Stimulated activated naive B cell treated with anti-CD40 and anti-IgM and Interleukin-4, amounts not matched to agents 10 μg/mL and 1 μg/mL and 100 μg/mL, for 72 hours (primary cell): Measurements from ENCODE around the gene HCFC1.
"Not testable (repeated sequence)": the region's sequence is repeated elsewhere in the genome, so short reads cannot be mapped to it uniquely, and the experiment has no call there.

Source experiments
- ATAC-seq, 2 donors: fragments of 150-1000 bp; cut with Tn5 transposase; replicated peaks; 2 replicates each; pipeline ENCODE4 v1.10.0; 2021; ENCODE audit warnings: moderate library complexity in 1 of 2
- DNase-seq: peaks from one replicate; pipeline ENCODE4 v3.0.0; 2021
- H3K27ac Mint-ChIP-seq: one replicate; pipeline ENCODE4 v1.8.0; 2022; ENCODE audit warnings: mild to moderate bottlenecking, mixed read lengths
- H3K27me3 Mint-ChIP-seq, 2 donors: one replicate each; pipeline ENCODE4 v1.8.0; 2022; ENCODE audit warnings: mixed read lengths in 2 of 2
- H3K36me3 Mint-ChIP-seq, 2 donors: one replicate each; pipeline ENCODE4 v1.8.0; 2022; ENCODE audit warnings: mixed read lengths in 2 of 2, mild to moderate bottlenecking in 1 of 2
- H3K4me1 Mint-ChIP-seq, 2 donors: one replicate each; pipeline ENCODE4 v1.8.0; 2022; ENCODE audit warnings: mixed read lengths in 2 of 2, mild to moderate bottlenecking in 1 of 2
- H3K4me3 Mint-ChIP-seq, 2 donors: one replicate each; pipeline ENCODE4 v1.8.0; 2022; ENCODE audit warnings: mild to moderate bottlenecking in 2 of 2, mixed read lengths in 2 of 2, moderate library complexity in 1 of 2
- H3K9me3 Mint-ChIP-seq, 2 donors: one replicate each; pipeline ENCODE4 v1.8.0; 2022; ENCODE audit warnings: mixed read lengths in 2 of 2, mild to moderate bottlenecking in 1 of 2

HCFC1 gene

GRCh38 chrX:153993978-153994377 lies 22.4 kb upstream of the HCFC1 start:
- Mint-ChIP-seq H3K27ac (no peak overlapping the region), H3K27me3 (peaks cover 0 to 3% of the 10 kb centered on the region in 2 donors), H3K36me3 (no peaks in the 10 kb centered on the region), H3K9me3 (peaks cover 0 to 5% of the 10 kb centered on the region in 2 donors), H3K4me3 (no peak overlapping the region), H3K4me1 (no peaks in the 10 kb centered on the region)
- DNase-seq: no peak
- ATAC-seq: no peak

- ATAC-seq (no peak), DNase-seq (no peak)
- Mint-ChIP-seq H3K9me3 (peaks cover 0 to 5% of the 10 kb centered on the region in 2 donors), H3K36me3 (no peaks in the 10 kb centered on the region), H3K27me3 (peaks cover 0 to 3% of the 10 kb centered on the region in 2 donors), H3K4me1 (no peaks in the 10 kb centered on the region), H3K27ac (no peak overlapping the region), H3K4me3 (no peak overlapping the region)
These were observed 21.5 kb upstream of the HCFC1 start for GRCh38 chrX:153993079-153993478.

DNA sequence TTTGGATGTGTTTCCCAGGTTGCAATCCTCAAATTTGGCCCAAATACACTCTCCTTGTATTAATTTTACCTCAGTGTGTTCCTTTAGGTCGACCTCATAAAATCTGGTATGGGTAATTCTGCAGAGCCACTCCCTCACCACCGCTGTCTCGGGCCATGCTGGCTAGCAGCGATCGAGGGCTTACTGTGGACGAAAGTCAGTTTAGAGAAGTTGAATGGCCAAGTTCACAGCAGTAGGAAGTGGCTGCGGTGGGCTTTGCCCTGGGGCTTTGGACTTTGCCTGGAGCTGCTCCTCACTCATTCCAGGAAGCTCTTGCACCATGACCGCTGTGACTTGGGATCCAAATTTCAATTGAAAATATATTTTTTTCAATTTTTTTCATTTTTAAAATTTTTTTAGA lies 20.6 kb upstream of the HCFC1 start:
- no peak for ATAC-seq
- H3K9me3 Mint-ChIP-seq: peaks cover 0 to 5% of the 10 kb centered on the region in 2 donors
- H3K27ac Mint-ChIP-seq: no peak overlapping the region
- DNase-seq: no peak
- no peak overlapping the region for H3K4me3 Mint-ChIP-seq
- H3K4me1 Mint-ChIP-seq: no peaks in the 10 kb centered on the region
- H3K27me3 Mint-ChIP-seq: peaks cover 0 to 3% of the 10 kb centered on the region in 2 donors
- no peaks in the 10 kb centered on the region for H3K36me3 Mint-ChIP-seq

- Mint-ChIP-seq H3K4me3 (no peak overlapping the region), H3K9me3 (peaks cover 0 to 5% of the 10 kb centered on the region in 2 donors), H3K4me1 (no peaks in the 10 kb centered on the region), H3K27me3 (peaks cover 0 to 3% of the 10 kb centered on the region in 2 donors), H3K27ac (peak overlapping the region; percentile 53), H3K36me3 (no peaks in the 10 kb centered on the region)
- ATAC-seq (no peak), DNase-seq (no peak)
These were observed 19.5 kb upstream of the HCFC1 start for GRCh38 chrX:153991013-153991580.

DNA sequence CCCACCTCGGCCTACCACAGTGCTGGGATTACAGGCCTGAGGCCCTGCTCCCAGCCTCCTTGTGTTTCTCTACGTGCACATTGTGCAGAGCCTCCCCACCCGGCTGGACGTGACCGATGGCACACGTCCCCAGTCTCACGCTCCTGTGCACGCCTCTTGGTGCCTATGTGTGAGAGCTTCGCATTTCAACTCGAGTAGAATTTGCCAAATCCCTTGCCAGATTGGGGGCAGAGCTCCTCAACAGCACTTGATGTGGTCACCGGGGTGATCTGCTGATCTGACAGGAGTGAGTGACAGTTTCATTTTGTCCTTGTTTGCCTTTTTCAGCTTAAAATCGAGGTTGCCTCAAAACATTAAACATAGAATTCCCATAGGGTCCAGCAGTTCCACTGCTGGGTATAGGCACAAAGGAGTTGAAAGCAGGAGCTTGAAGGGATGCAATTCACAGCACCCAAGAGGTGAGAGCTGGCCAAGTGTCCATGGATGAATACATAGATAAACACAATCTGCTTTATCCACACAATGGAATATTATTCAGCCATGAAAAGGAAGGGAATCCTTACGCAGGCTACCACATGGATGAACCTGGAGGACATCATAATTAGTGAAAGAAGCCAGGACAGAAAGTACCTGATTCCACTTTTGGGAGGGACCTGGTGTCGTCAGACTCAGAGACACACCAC lies 18.5 kb upstream of the HCFC1 start:
- Mint-ChIP-seq H3K36me3 (no peaks in the 10 kb centered on the region), H3K9me3 (peaks cover 0 to 5% of the 10 kb centered on the region in 2 donors), H3K27me3 (peaks cover 0 to 3% of the 10 kb centered on the region in 2 donors), H3K27ac (no peak overlapping the region), H3K4me1 (peaks cover 0 to 8% of the 10 kb centered on the region in 2 donors), H3K4me3 (no peak overlapping the region)
- no peak for DNase-seq
- ATAC-seq: no peak

GRCh38 chrX:153988493-153988892 lies 16.9 kb upstream of the HCFC1 start:
- no peak overlapping the region for H3K4me3 Mint-ChIP-seq
- H3K9me3 Mint-ChIP-seq: peaks cover 0 to 5% of the 10 kb centered on the region in 2 donors
- ATAC-seq (no peak), DNase-seq (no peak)
- H3K4me1 Mint-ChIP-seq: peaks cover 9 to 19% of the 10 kb centered on the region in 2 donors
- H3K27me3 Mint-ChIP-seq: peaks cover 0 to 3% of the 10 kb centered on the region in 2 donors
- no peaks in the 10 kb centered on the region for H3K36me3 Mint-ChIP-seq
- no peak overlapping the region for H3K27ac Mint-ChIP-seq

DNA sequence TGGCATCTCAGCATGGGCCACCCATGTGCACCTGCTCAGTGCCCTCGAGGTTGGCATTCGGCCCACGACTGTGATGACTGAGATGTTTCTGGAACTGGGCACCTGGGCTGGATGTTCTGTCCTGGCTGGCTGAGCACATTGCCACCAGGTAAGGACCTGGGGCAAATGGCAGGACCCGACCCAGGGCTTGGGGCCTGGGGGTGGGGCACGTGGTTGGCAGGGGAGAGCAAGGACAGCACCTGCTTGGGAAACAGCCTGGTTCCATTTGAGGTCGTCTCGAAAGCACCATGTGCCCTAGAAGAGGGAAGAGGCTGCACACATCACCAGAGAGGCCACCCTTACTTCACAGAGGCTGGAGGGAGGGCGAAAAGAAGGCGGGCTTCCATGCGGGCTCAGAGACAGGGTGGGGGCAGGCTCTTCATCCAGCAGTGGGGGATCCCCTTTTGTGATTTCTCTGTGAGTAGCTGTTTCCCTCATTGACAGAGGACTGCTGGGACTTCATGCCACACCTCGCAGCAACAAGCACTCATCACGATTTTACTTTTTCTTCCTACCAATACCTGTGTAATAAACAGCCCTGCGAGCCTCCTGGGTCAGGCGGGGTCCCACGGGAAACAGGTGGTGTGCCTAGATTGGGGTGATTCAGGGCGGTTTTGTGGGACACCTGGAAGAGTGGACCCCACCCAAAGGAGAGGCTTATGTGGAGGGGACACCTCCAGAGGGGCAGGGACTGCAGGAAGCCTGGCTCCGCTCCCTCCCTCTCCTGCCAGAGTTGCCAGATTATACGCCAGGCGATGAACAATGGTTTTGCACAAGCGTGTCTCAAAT lies 12.9 kb upstream of the HCFC1 start:
- Mint-ChIP-seq H3K4me1 (peaks cover 27 to 54% of the 10 kb centered on the region in 2 donors), H3K4me3 (peak overlapping the region; percentile 79 to 83), H3K36me3 (peaks cover 0 to 9% of the 10 kb centered on the region in 2 donors), H3K27me3 (no peaks in the 10 kb centered on the region), H3K9me3 (no peaks in the 10 kb centered on the region), H3K27ac (peak overlapping the region; percentile 96)
- DNase-seq (peak; percentile 61), ATAC-seq (peak; percentile 60 to 67)

GRCh38 chrX:153983321-153983801 lies 11.7 kb upstream of the HCFC1 start:
- H3K4me3 Mint-ChIP-seq: peak overlapping the region in 1 of 2 donors; percentile 46
- H3K27me3 Mint-ChIP-seq: no peaks in the 10 kb centered on the region
- H3K4me1 Mint-ChIP-seq: peaks cover 27 to 54% of the 10 kb centered on the region in 2 donors
- peak overlapping the region; percentile 96 for H3K27ac Mint-ChIP-seq
- no peaks in the 10 kb centered on the region for H3K9me3 Mint-ChIP-seq
- ATAC-seq (peak; percentile 53 to 60), DNase-seq (peak; percentile 44)
- peaks cover 0 to 9% of the 10 kb centered on the region in 2 donors for H3K36me3 Mint-ChIP-seq

GRCh38 chrX:153981771-153982533 lies 10.3 kb upstream of the HCFC1 start:
- H3K27me3 Mint-ChIP-seq: no peaks in the 10 kb centered on the region
- peaks cover 0 to 9% of the 10 kb centered on the region in 2 donors for H3K36me3 Mint-ChIP-seq
- H3K4me1 Mint-ChIP-seq: peaks cover 27 to 54% of the 10 kb centered on the region in 2 donors
- peak overlapping the region; percentile 73 for H3K27ac Mint-ChIP-seq
- no peaks in the 10 kb centered on the region for H3K9me3 Mint-ChIP-seq
- DNase-seq (peak; percentile 39), ATAC-seq (peak; percentile 5 to 11)
- H3K4me3 Mint-ChIP-seq: peak overlapping the region; percentile 47 to 66

- H3K4me1 Mint-ChIP-seq: peaks cover 27 to 54% of the 10 kb centered on the region in 2 donors
- H3K36me3 Mint-ChIP-seq: peaks cover 0 to 9% of the 10 kb centered on the region in 2 donors
- H3K9me3 Mint-ChIP-seq: no peaks in the 10 kb centered on the region
- no peaks in the 10 kb centered on the region for H3K27me3 Mint-ChIP-seq
- peak overlapping the region; percentile 73 for H3K27ac Mint-ChIP-seq
- peak overlapping the region; percentile 47 to 66 for H3K4me3 Mint-ChIP-seq
- ATAC-seq (no peak), DNase-seq (no peak)
These were observed 9.6 kb upstream of the HCFC1 start for GRCh38 chrX:153981231-153981630.

DNA sequence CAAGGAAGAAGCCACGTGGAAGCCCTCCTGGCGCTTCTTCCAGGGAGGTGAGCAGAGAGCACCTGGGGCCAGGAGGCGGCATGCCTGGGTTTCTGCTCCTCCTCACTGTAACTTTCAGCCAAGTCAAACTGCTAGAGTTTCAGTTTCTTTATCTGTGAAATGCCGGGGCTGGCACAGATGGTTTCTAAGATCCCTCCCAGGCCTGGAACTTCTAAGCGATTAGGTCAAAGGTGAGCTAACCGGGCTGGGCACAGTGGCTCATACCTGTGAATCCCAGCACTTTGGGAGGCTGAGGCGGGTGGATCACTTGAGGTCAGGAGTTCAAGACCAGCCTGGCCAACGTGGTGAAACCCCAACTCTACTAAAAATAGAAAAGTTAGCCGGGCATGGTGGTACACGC lies 8.8 kb upstream of the HCFC1 start:
- H3K36me3 Mint-ChIP-seq, DNase-seq, H3K27me3 Mint-ChIP-seq, H3K9me3 Mint-ChIP-seq: not testable (repeated sequence)
- H3K4me1 Mint-ChIP-seq: peaks cover 30 to 49% of the 10 kb centered on the region in 2 donors
- peak overlapping the region; percentile 25 to 73 for H3K4me3 Mint-ChIP-seq
- peak overlapping the region; percentile 95 for H3K27ac Mint-ChIP-seq
- peak; percentile 35 to 38 for ATAC-seq

- no peak for DNase-seq
- Mint-ChIP-seq H3K27me3 (no peaks in the 10 kb centered on the region), H3K27ac (peak overlapping the region; percentile 96), H3K36me3 (peaks cover 10 to 18% of the 10 kb centered on the region in 2 donors), H3K4me3 (peak overlapping the region in 1 of 2 donors; percentile 46), H3K9me3 (no peaks in the 10 kb centered on the region), H3K4me1 (peaks cover 16 to 17% of the 10 kb centered on the region in 2 donors)
- ATAC-seq: no peak
These were observed 3.2 kb upstream of the HCFC1 start for GRCh38 chrX:153974726-153975286.

GRCh38 chrX:153974003-153974725 lies 2.5 kb upstream of the HCFC1 start:
- Mint-ChIP-seq H3K36me3 (peaks cover 15 to 25% of the 10 kb centered on the region in 2 donors), H3K27ac (peak overlapping the region; percentile 96), H3K9me3 (no peaks in the 10 kb centered on the region), H3K4me1 (peaks cover 20 to 23% of the 10 kb centered on the region in 2 donors), H3K27me3 (no peaks in the 10 kb centered on the region), H3K4me3 (peak overlapping the region; percentile 46 to 86)
- no peak for ATAC-seq
- DNase-seq: no peak
